ENCODE data around the gene FXYD3.

GRCh38 chr19:35155981-35156672 is 40.5 kb downstream of the FXYD3 start:
- no peak for TF ChIP-seq CTCF (IDR thresholded peaks at IDR 0.05)
- no peak for TF ChIP-seq POLR2A (IDR thresholded peaks at IDR 0.05)
- no peak for TF ChIP-seq POLR2AphosphoS5 (IDR thresholded peaks at IDR 0.05)
- TF ChIP-seq EP300 (IDR thresholded peaks at IDR 0.05): no peak

All from gastroesophageal sphincter (tissue), 3 donors.